CD14-positive monocyte (primary cell): ENCODE results near the gene DHX32. TPM values are rescaled to one million over a fixed set of nuclear protein-coding genes. Genes with fewer than 3 reads are reported as not detected.

Experiments
- DNase-seq, 3 donors: peaks; one replicate each; pipeline ENCODE4 v3.0.0-alpha.2; 2011 to 2022
- H2AFZ ChIP-seq: 2 replicates; pipeline ENCODE4 v1.6.0; 2012; ENCODE audit warnings: mild to moderate bottlenecking, low read depth, low read length, inconsistent platforms; ENCODE audit not compliant: insufficient read depth, poor library complexity, severe bottlenecking
- H3K27ac ChIP-seq, 2 donors: 1 replicate in 1 of 2; 2 replicates in 1 of 2; pipeline ENCODE4 v1.5.1; 2012 to 2013; ENCODE audit warnings: low read length in 2 of 2, control low read depth in 1 of 2, inconsistent platforms in 1 of 2, low read depth in 1 of 2, mild to moderate bottlenecking in 1 of 2
- H3K27me3 ChIP-seq, 2 donors: one replicate each; pipeline versions ENCODE4 v1.6.0 to v1.6.1; 2011 to 2013; ENCODE audit warnings: low read length in 2 of 2; ENCODE audit not compliant: control insufficient read depth in 2 of 2, insufficient read depth in 2 of 2
- H3K36me3 ChIP-seq, 2 donors: replicated peaks in 1 of 2; 1 replicate in 1 of 2; 2 replicates in 1 of 2; pipeline versions ENCODE4 v1.5.1 to v1.6.1; 2012 to 2013; ENCODE audit warnings: low read length in 2 of 2, control low read depth in 1 of 2, inconsistent platforms in 1 of 2, mild to moderate bottlenecking in 1 of 2; ENCODE audit not compliant: insufficient read depth in 2 of 2, control insufficient read depth in 1 of 2
- H3K4me1 ChIP-seq, 2 donors: 1 replicate in 1 of 2; 2 replicates in 1 of 2; pipeline versions ENCODE4 v1.5.1 to v1.6.1; 2012 to 2013; ENCODE audit warnings: low read length in 2 of 2, control low read depth in 1 of 2, inconsistent platforms in 1 of 2, mild to moderate bottlenecking in 1 of 2, moderate library complexity in 1 of 2; ENCODE audit not compliant: insufficient read depth in 2 of 2, control insufficient read depth in 1 of 2
- H3K4me2 ChIP-seq: replicated peaks from 2 replicates; pipeline ENCODE3; 2012; ENCODE audit warnings: low read length, moderate library complexity, mild to moderate bottlenecking; ENCODE audit not compliant: poor library complexity, severe bottlenecking; ENCODE audit errors: extremely low read depth
- H3K4me3 ChIP-seq, 3 experiments: fragments of 200-600 bp in 1 of 3; sonication (generic) in 1 of 3; replicated peaks in 1 of 3; 1 replicate in 2 of 3; 2 replicates in 1 of 3; pipeline ENCODE4 v1.5.1; 2011 to 2013; ENCODE audit warnings: low read length in 3 of 3, mild to moderate bottlenecking in 3 of 3, control low read depth in 2 of 3, low read depth in 2 of 3, inconsistent platforms in 1 of 3, moderate library complexity in 1 of 3
- H3K79me2 ChIP-seq: 2 replicates; pipeline ENCODE4 v1.6.0; 2012; ENCODE audit warnings: mild to moderate bottlenecking, control low read depth, inconsistent platforms, low read length, moderate library complexity; ENCODE audit not compliant: insufficient read depth
- H3K9ac ChIP-seq: 2 replicates; pipeline ENCODE4 v1.6.0; 2017; ENCODE audit warnings: low read length, mild to moderate bottlenecking; ENCODE audit not compliant: insufficient read depth, poor library complexity, severe bottlenecking
- H3K9me3 ChIP-seq, 2 donors: replicated peaks in 1 of 2; 1 replicate in 1 of 2; 2 replicates in 1 of 2; pipeline versions ENCODE4 v1.5.1 to v1.6.1; 2012 to 2013; ENCODE audit warnings: low read length in 2 of 2, control low read depth in 1 of 2; ENCODE audit not compliant: control insufficient read depth in 1 of 2, insufficient read depth in 1 of 2
- H4K20me1 ChIP-seq: 2 replicates; pipeline ENCODE4 v1.6.0; 2012; ENCODE audit warnings: mild to moderate bottlenecking, low read length, control low read depth, moderate library complexity; ENCODE audit not compliant: insufficient read depth
- H3K27ac Mint-ChIP-seq, 7 donors: one replicate each; pipeline ENCODE4 v1.8.0; 2020; ENCODE audit warnings: mild to moderate bottlenecking in 7 of 7, mixed read lengths in 7 of 7, moderate library complexity in 6 of 7, inconsistent platforms in 2 of 7
- H3K27me3 Mint-ChIP-seq, 3 donors: one replicate each; pipeline ENCODE4 v1.8.0; 2021 to 2022; ENCODE audit warnings: low read depth in 3 of 3, mild to moderate bottlenecking in 3 of 3, mixed read lengths in 3 of 3, moderate library complexity in 3 of 3, inconsistent platforms in 1 of 3
- H3K36me3 Mint-ChIP-seq, 2 donors: one replicate each; pipeline ENCODE4 v1.8.0; 2020; ENCODE audit warnings: mixed read lengths in 2 of 2, inconsistent platforms in 1 of 2, mild to moderate bottlenecking in 1 of 2
- H3K4me1 Mint-ChIP-seq: one replicate; pipeline ENCODE4 v1.8.0; 2020; ENCODE audit warnings: mild to moderate bottlenecking, mixed read lengths
- H3K4me3 Mint-ChIP-seq, 2 donors: one replicate each; pipeline ENCODE4 v1.8.0; 2020; ENCODE audit warnings: mild to moderate bottlenecking in 2 of 2, mixed read lengths in 2 of 2, moderate library complexity in 1 of 2
- H3K9me3 Mint-ChIP-seq, 7 donors: one replicate each; pipeline ENCODE4 v1.8.0; 2020 to 2022; ENCODE audit warnings: mixed read lengths in 7 of 7, mild to moderate bottlenecking in 6 of 7, moderate library complexity in 6 of 7, inconsistent platforms in 2 of 7
- CTCF ChIP-seq: fragments of 200-600 bp; IDR thresholded peaks from one replicate; pipeline ENCODE4 v1.8.0; 2022; ENCODE audit warnings: antibody characterized with exemption, mild to moderate bottlenecking
- WGBS: methylation state at CpG from one replicate; pipeline ENCODE4 v1.1.5; 2013; ENCODE audit warnings: missing lambda C conversion rate; ENCODE audit not compliant: insufficient coverage; 5-methylcytosine and 5-hydroxymethylcytosine counted together
- intact Hi-C, 2 donors: fragments of 100-400 bp; cut with micrococcal nuclease; formaldehyde crosslinking; loops; one replicate each; pipeline versions ENCODE4 v1.15.0 to v1.15.1; 2023
- polyA plus RNA-seq, 3 donors: library from polyadenylated mRNA; depleted of rRNA in 1 of 3; unstranded in 2 of 3; stranded (reverse) in 1 of 3; fragments of 300-500 nt in 2 of 3; fragments of >200 nt in 1 of 3; fragmentation: Illumina TruSeq in 2 of 3; gene quantifications; 1 replicate in 2 of 3; 2 replicates in 1 of 3; pipeline ENCODE4 v1.2.3, GENCODE V29; 2012 to 2021

DHX32 gene
- polyA plus RNA-seq, 3 donors, result 6.0 to 20.5 (median 16.4) TPM

DNA sequence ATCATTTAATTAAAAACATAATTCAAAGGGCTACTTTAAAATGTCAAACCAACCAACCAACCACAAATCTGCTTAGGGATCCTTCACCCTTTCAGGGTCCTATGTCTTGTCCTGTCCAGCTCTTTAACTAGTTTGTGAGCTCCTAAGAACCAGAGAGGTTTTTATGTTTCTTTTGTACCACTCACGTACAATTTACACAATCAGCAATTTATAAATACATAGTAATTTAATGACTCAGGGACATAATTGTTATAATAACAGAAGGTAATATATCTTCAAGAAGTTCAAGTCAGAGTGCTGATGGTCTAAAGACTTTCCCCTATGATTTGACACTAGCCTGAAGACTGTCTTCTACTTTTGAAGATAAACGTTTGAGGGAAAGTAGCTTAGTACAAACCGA is 16.0 kb downstream of the DHX32 start:
- no peak overlapping the region for H3K4me3 Mint-ChIP-seq
- intact Hi-C loops, result loop anchor here in 1 of 2 donors (10.0 kb wide), 1 partner anchor 880 kb away; no protein-coding TSS in a partner anchor
- Histone ChIP-seq H3K9ac (no peak overlapping the region), H3K9me3 (no peaks in the 10 kb centered on the region), H3K79me2 (no peaks in the 10 kb centered on the region), H3K4me3 (no peak overlapping the region), H4K20me1 (no peaks in the 10 kb centered on the region), H3K4me2 (no peak overlapping the region), H2AFZ (no peak overlapping the region), H3K27me3 (no peaks in the 10 kb centered on the region), H3K36me3 (peaks cover 14 to 43% of the 10 kb centered on the region in 2 donors), H3K27ac (no peak overlapping the region), H3K4me1 (no peaks in the 10 kb centered on the region)
- H3K27ac Mint-ChIP-seq, result no peak overlapping the region
- peaks cover 24 to 38% of the 10 kb centered on the region in 2 donors for H3K36me3 Mint-ChIP-seq
- H3K4me1 Mint-ChIP-seq, result no peaks in the 10 kb centered on the region
- TF ChIP-seq CTCF, result no peak
- no peak for DNase-seq
- H3K27me3 Mint-ChIP-seq, result peaks cover 0 to 2% (median 2%) of the 10 kb centered on the region in 3 donors
- 92% methylated on average over 2 of the region's 3 CpGs for WGBS
- no peaks in the 10 kb centered on the region for H3K9me3 Mint-ChIP-seq

- H3K36me3 Mint-ChIP-seq, result peaks cover 24 to 46% of the 10 kb centered on the region in 2 donors
- H2AFZ ChIP-seq, result no peak overlapping the region
- peaks cover 10 to 41% of the 10 kb centered on the region in 2 donors for H3K36me3 ChIP-seq
- no peak overlapping the region for H3K27ac Mint-ChIP-seq
- no peak overlapping the region for H3K4me3 ChIP-seq
- no peaks in the 10 kb centered on the region for H3K4me1 ChIP-seq
- no peaks in the 10 kb centered on the region for H3K79me2 ChIP-seq
- no peak overlapping the region for H3K4me2 ChIP-seq
- no peaks in the 10 kb centered on the region for H3K4me1 Mint-ChIP-seq
- TF ChIP-seq CTCF, result no peak
- no peak overlapping the region for H3K4me3 Mint-ChIP-seq
- H3K9me3 Mint-ChIP-seq, result no peaks in the 10 kb centered on the region
- H3K9me3 ChIP-seq, result no peaks in the 10 kb centered on the region
- no peak overlapping the region for H3K9ac ChIP-seq
- H3K27ac ChIP-seq, result no peak overlapping the region
- DNase-seq, result no peak
- no peaks in the 10 kb centered on the region for H3K27me3 ChIP-seq
- no peaks in the 10 kb centered on the region for H3K27me3 Mint-ChIP-seq
- no CpG with 5 or more reads among the region's 4 CpGs for WGBS
- intact Hi-C loops, result no loop called here
- no peaks in the 10 kb centered on the region for H4K20me1 ChIP-seq
Measured at GRCh38 chr10:125859128-125859817, 21.8 kb downstream of the DHX32 start.
